Measurements from ENCODE around the gene ACP4.

GRCh38 chr19:50837300-50837699 is 47.1 kb downstream of the ACP4 start:
- TF ChIP-seq EZH2 (IDR thresholded peaks at IDR 0.05; ENCODE audit: low read depth, unreplicated experiment), result no peak
- TF ChIP-seq, protein P1, sequence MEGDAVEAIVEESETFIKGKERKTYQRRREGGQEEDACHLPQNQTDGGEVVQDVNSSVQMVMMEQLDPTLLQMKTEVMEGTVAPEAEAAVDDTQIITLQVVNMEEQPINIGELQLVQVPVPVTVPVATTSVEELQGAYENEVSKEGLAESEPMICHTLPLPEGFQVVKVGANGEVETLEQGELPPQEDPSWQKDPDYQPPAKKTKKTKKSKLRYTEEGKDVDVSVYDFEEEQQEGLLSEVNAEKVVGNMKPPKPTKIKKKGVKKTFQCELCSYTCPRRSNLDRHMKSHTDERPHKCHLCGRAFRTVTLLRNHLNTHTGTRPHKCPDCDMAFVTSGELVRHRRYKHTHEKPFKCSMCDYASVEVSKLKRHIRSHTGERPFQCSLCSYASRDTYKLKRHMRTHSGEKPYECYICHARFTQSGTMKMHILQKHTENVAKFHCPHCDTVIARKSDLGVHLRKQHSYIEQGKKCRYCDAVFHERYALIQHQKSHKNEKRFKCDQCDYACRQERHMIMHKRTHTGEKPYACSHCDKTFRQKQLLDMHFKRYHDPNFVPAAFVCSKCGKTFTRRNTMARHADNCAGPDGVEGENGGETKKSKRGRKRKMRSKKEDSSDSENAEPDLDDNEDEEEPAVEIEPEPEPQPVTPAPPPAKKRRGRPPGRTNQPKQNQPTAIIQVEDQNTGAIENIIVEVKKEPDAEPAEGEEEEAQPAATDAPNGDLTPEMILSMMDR (conservative IDR thresholded peaks at IDR 0.05; ENCODE audit: low read depth in 2 of 2), result no peak
- no peak for TF ChIP-seq POLR2AphosphoS5 (IDR thresholded peaks at IDR 0.05; ENCODE audit: low read depth)
- TF ChIP-seq REST (IDR thresholded peaks at IDR 0.05; ENCODE audit: unreplicated experiment), result no peak
- no peak for TF ChIP-seq EZH2phosphoT487 (IDR thresholded peaks at IDR 0.05; ENCODE audit: unreplicated experiment)
- no peak for TF ChIP-seq CREB1 (CRISPR knock-in tag; IDR thresholded peaks at IDR 0.05; ENCODE audit: low read depth)
- TF ChIP-seq JUNB (IDR thresholded peaks at IDR 0.05; ENCODE audit: unreplicated experiment), result no peak
- TF ChIP-seq ZNF331 (CRISPR knock-in tag; IDR thresholded peaks at IDR 0.05; ENCODE audit: low read depth), result no peak

Measured in GM23338 (cell line).